Measurements from ENCODE around the gene EPHA6.

DNA sequence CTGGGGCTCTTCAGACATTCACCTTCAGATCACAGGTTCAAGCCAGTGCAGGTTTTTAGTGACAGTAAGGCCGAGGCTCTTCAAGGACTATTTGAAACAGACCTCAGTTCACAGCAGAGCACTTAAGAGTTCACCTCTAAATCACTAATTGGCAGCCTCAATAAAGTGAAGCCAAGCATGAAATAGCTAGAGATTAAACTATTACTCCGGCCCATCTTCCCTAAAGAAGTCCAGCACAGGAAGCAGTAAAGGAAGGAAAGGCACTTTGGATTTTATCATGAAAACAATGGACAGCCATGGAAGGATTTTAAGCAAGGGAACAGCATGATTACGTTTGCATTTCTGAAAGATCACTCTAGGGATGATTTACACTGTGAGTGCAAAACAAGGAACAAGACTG lies 922.5 kb downstream of the EPHA6 start:
- TF ChIP-seq, protein P1, sequence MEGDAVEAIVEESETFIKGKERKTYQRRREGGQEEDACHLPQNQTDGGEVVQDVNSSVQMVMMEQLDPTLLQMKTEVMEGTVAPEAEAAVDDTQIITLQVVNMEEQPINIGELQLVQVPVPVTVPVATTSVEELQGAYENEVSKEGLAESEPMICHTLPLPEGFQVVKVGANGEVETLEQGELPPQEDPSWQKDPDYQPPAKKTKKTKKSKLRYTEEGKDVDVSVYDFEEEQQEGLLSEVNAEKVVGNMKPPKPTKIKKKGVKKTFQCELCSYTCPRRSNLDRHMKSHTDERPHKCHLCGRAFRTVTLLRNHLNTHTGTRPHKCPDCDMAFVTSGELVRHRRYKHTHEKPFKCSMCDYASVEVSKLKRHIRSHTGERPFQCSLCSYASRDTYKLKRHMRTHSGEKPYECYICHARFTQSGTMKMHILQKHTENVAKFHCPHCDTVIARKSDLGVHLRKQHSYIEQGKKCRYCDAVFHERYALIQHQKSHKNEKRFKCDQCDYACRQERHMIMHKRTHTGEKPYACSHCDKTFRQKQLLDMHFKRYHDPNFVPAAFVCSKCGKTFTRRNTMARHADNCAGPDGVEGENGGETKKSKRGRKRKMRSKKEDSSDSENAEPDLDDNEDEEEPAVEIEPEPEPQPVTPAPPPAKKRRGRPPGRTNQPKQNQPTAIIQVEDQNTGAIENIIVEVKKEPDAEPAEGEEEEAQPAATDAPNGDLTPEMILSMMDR (IDR thresholded peaks at IDR 0.05 in 4 of 5, conservative IDR thresholded peaks at IDR 0.05 in 1 of 5) = no peak
- TF ChIP-seq POLR2A (IDR thresholded peaks at IDR 0.05) = no peak

Measured in gastrocnemius medialis (tissue), 4 donors.